ENCODE data around the gene SLC7A7.

DNA sequence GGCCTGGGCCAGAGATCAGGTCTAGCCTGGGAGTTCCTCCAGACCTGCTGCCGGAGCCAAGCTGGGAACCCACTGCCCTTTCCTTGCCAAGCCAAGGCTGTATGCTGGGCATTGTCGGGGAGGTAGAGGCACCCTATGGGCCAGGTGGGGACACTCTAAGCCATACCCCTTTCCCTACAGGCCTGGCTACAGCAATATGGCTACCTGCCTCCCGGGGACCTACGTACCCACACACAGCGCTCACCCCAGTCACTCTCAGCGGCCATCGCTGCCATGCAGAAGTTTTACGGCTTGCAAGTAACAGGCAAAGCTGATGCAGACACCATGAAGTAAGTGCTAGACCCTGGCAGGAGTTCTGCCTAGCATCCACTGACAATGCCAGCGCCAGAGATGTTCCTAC, 26.1 kb upstream of the SLC7A7 start:
- TF ChIP-seq, protein P1, sequence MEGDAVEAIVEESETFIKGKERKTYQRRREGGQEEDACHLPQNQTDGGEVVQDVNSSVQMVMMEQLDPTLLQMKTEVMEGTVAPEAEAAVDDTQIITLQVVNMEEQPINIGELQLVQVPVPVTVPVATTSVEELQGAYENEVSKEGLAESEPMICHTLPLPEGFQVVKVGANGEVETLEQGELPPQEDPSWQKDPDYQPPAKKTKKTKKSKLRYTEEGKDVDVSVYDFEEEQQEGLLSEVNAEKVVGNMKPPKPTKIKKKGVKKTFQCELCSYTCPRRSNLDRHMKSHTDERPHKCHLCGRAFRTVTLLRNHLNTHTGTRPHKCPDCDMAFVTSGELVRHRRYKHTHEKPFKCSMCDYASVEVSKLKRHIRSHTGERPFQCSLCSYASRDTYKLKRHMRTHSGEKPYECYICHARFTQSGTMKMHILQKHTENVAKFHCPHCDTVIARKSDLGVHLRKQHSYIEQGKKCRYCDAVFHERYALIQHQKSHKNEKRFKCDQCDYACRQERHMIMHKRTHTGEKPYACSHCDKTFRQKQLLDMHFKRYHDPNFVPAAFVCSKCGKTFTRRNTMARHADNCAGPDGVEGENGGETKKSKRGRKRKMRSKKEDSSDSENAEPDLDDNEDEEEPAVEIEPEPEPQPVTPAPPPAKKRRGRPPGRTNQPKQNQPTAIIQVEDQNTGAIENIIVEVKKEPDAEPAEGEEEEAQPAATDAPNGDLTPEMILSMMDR (IDR thresholded peaks at IDR 0.05; ENCODE audit: low read length) = no peak
- no peak for TF ChIP-seq EZH2 (optimal IDR thresholded peaks at IDR 0.05; ENCODE audit: low read depth, low read length)
- TF ChIP-seq EZH2phosphoT487 (IDR thresholded peaks at IDR 0.05; ENCODE audit: low read length) = no peak
